GM18526 (cell line): Measurements from ENCODE around the gene FCER2.
A peak's percentile ranks its signal among the peaks of the same experiment; 100 is the strongest.

Source experiments
- POLR2A ChIP-seq: IDR thresholded peaks from 3 replicates; pipeline ENCODE4 v1.6.1; 2011; ENCODE audit not compliant: insufficient read length; ENCODE audit errors: extremely low read depth

The FCER2 gene

GRCh38 chr19:7694499-7694898 is 7.4 kb downstream of the FCER2 start:
- TF ChIP-seq POLR2A: no peak

- TF ChIP-seq POLR2A: no peak
These were observed 9.4 kb downstream of the FCER2 start for GRCh38 chr19:7692417-7693088.

DNA sequence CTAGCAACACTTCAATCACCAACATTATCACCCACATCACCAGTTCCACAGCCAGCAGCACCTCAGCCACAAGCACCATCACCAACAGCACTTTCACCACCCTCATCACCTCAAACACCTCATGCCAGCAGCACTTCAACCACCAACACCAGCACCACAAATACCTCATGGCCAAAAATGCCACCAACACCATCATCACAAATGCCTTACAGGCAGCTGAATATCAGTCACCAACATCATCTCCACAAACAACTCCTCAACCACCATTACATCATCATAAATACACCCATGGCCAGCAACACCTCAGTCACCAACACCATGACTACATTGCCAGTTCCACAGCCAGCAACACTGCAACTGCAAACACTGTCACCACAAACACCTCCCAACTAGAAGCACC is 10.4 kb downstream of the FCER2 start:
- TF ChIP-seq POLR2A: no peak

DNA sequence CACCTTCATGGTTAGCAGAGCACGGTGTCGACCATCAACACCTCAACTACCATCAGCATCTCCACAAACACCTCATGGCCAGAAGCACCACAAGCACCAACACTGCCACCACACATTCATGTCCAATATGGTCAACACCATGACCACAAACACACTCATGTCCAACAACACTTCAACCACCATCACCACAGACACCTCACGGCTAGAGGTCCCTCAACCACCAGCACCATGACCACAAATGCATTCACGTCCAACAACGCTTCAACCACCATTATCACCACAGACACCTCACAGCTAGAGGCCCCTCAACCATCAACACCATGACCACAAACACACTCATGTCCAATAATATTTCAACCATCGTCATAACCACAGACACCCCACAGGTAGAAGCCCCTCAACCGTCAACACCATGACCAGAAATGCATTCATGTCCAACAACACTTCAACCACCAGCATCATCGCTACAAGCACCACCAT is 11.1 kb downstream of the FCER2 start:
- TF ChIP-seq POLR2A: no peak

GRCh38 chr19:7689165-7689564 is 12.8 kb downstream of the FCER2 start:
- peak; percentile 3 for TF ChIP-seq POLR2A

DNA sequence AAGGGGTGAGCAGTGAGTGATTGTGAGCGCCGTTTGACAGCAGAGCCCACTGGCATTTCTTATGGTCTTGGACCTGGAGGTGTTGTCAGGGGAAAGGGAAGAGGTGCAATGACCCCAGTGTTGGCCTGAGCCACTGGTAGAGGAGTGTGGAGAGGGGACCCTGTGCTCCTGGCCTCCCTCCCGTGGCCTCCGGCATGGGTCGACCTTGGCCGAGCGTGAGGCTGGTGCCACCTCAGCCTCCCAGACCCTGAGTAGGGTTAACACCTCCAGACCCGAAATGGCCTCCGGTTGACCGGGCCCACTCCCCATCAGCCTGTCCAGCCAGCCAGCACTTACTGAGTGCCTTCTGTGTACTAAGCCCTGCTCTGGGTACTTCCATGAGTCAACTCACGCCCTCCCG is 14.8 kb downstream of the FCER2 start:
- TF ChIP-seq POLR2A: peak; percentile 32

- TF ChIP-seq POLR2A: no peak
These were observed 16.1 kb downstream of the FCER2 start for GRCh38 chr19:7685546-7686445.

DNA sequence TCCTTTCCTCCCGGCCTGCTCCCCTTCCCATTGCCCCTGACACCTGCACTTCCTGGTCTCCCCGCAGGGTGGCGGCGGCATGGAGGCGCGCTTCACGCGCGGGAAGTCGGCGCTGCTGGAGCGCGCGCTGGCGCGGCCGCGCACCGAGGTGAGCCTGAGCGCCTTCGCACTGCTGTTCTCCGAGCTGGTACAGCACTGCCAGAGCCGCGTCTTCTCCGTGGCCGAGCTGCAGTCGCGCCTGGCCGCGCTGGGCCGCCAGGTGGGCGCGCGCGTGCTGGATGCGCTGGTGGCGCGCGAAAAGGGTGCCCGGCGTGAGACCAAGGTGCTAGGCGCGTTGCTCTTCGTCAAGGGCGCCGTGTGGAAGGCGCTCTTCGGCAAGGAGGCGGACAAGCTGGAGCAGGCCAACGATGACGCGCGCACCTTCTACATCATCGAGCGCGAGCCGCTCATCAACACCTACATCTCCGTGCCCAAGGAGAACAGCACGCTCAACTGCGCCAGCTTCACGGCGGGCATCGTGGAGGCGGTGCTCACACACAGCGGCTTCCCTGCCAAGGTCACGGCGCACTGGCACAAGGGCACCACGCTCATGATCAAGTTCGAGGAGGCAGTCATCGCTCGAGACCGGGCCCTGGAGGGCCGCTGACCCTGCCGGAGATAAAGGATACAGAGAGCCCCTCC is 19.6 kb downstream of the FCER2 start:
- TF ChIP-seq POLR2A: no peak

DNA sequence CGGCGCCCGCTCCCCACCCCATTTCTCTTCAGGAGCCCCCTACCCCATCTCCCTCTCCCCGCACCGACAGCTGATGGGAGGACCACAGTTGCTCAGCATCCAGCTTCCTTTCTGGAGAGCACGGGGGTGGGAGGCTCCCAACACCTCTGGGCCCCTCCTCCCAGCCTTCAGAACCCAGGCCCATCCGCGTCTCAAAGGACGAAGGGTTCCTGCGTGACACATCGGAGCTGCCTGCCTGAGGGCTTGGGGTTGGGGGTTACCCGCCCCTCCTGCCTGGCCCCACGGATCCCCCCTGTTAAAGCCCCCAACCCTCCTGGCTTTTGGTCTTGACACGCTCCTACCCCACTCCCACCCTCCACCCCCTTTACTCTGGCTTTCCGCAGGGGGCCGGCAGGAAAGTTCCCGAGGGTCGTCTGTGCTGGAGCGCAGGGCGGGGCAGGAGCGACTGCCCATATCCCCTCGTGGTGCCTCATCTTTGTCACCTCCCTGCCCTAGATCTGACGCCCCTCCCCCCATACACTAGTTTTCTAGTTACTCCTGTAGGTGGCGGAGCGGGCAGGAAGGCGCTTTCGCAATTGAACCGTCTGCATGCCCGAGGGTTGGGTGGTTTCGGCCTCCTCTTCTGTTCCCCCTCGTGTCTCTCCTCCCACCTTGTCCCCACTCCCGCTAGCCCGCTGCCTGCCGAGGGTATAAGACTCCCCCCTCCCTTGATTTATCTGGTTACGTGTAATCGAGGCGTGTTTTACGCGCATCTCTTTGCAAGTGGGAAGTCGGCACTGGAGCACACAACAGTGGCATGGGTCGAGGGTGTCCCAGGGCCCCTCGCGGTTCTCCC is 20.4 kb downstream of the FCER2 start:
- peak; percentile 41 for TF ChIP-seq POLR2A

DNA sequence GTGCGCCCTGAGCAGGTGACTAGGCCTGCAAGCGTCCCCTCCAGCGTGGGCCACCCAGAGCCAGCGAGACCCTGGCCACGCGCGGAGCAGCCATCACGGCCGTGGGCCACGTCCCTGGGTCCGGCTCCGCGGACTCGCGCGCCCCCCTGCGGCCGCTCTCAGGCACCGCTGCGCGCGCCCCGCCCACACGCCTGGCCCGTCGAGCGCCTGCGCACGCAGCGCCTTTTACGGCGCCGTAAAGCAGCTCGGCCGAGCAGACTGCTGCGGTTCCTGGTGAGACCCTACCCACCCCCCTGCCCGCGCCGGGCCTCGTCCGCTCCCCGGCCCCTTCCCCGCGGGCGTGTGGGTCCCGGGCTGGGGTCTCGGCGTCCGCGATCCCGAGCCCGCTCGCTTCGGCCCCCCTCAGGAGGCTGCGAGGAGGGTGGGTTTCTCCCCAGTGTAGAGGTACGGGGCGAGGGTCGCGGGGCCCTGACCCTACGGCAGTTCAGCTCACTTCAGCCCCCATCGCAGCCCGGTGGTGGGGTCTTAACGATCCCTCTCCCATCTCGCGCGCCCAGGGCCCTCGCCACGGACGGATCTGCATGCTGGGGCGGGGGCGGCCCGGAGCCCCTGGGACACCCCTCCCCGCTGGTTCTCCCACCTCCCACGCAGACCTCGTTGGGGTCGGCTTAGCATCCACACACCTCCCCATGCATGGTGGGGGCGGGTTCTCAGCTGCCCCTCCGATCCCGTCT is 21.2 kb downstream of the FCER2 start, which contains the start of gene TRAPPC5:
TRAPPC5 (plus strand) TSS at position 228 of the 734 bp plus-strand sequence. CDS start 1,421 bp downstream, outside the sequence.
- TF ChIP-seq POLR2A: peak; percentile 72

GRCh38 chr19:7679771-7680605 is 21.9 kb downstream of the FCER2 start:
- TF ChIP-seq POLR2A: no peak

GRCh38 chr19:7678971-7679751 is 22.8 kb downstream of the FCER2 start:
- TF ChIP-seq POLR2A: no peak

DNA sequence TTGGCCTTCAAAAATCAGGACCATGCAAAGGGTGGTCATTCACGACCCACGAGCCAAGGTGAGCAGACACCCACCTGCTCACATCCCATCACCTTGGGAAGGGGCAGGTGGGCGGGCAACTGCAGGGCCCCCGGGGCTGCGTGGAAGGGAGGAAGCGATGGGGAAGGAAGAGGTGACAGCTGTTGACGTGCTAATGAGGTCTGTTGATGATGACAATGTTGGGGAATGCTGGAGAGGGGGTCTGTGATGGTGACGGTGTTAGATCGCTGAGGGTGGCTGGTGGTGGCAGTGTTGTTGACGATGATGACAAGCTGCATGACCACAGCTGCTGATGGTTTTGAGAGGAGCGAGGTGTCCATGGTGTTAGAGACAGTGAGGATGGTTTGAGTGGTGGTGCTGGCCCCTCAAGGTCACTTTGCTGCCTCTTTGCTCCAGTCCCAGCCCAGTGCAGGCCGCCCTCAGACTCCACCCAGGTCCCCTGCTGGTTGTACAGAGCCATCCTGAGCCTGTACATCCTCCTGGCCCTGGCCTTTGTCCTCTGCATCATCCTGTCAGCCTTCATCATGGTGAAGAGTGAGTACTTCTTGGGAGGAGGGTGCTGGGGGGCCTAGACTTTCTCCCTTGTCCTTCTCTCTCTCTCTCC is 24.1 kb downstream of the FCER2 start:
- TF ChIP-seq POLR2A: no peak
